Ishikawa (cell line): ENCODE results near the gene EEIG1.

Experiments
- CEBPB ChIP-seq: IDR thresholded peaks from 2 replicates; pipeline ENCODE4 v1.6.1; 2012
- CREB1 ChIP-seq: IDR thresholded peaks from 2 replicates; pipeline ENCODE4 v1.6.1; 2012; ENCODE audit warnings: low read depth
- EGR1 ChIP-seq: IDR thresholded peaks from 2 replicates; pipeline ENCODE4 v1.6.1; 2012
- EP300 ChIP-seq: IDR thresholded peaks from 2 replicates; pipeline ENCODE4 v1.6.1; 2012; ENCODE audit warnings: borderline replicate concordance
- FOXM1 ChIP-seq: IDR thresholded peaks from 2 replicates; pipeline ENCODE4 v1.6.1; 2012; ENCODE audit warnings: low read depth, borderline replicate concordance
- MAX ChIP-seq: IDR thresholded peaks from 2 replicates; pipeline ENCODE4 v1.6.1; 2012
- NFIC ChIP-seq: IDR thresholded peaks from 2 replicates; pipeline ENCODE4 v1.6.1; 2012
- RAD21 ChIP-seq: IDR thresholded peaks from 2 replicates; pipeline ENCODE4 v1.6.1; 2012; ENCODE audit warnings: low read depth
- REST ChIP-seq: IDR thresholded peaks from 2 replicates; pipeline ENCODE4 v1.6.1; 2012; ENCODE audit warnings: low read depth, mild to moderate bottlenecking
- TAF1 ChIP-seq: IDR thresholded peaks from 2 replicates; pipeline ENCODE4 v1.6.1; 2012; ENCODE audit warnings: low read depth, mild to moderate bottlenecking
- TCF12 ChIP-seq: IDR thresholded peaks from 2 replicates; pipeline ENCODE4 v1.6.1; 2012; ENCODE audit warnings: low read depth
- TEAD4 ChIP-seq: IDR thresholded peaks from 2 replicates; pipeline ENCODE4 v1.6.1; 2012
- USF1 ChIP-seq: IDR thresholded peaks from 2 replicates; pipeline ENCODE4 v1.6.1; 2012
- YY1 ChIP-seq: IDR thresholded peaks from 2 replicates; pipeline ENCODE4 v1.6.1; 2012; ENCODE audit warnings: low read depth
- ZBTB7A ChIP-seq: IDR thresholded peaks from 2 replicates; pipeline ENCODE4 v1.6.1; 2012; ENCODE audit warnings: low read depth

Gene EEIG1

GRCh38 chr9:128022886-128023285 is 42.1 kb upstream of the EEIG1 start:
- TF ChIP-seq ZBTB7A (no peak), TEAD4 (no peak), YY1 (no peak), EGR1 (no peak), MAX (no peak), EP300 (no peak), REST (no peak), RAD21 (no peak), NFIC (no peak), TAF1 (no peak), CREB1 (no peak), USF1 (no peak), FOXM1 (no peak), CEBPB (no peak)

- TF ChIP-seq TCF12 (no peak), USF1 (no peak), EGR1 (no peak), CREB1 (no peak)
Measured at GRCh38 chr9:128021098-128021497, 40.3 kb upstream of the EEIG1 start.

- TF ChIP-seq CEBPB (no peak), RAD21 (no peak), EGR1 (no peak), CREB1 (no peak), MAX (no peak), TCF12 (no peak), TEAD4 (no peak), EP300 (no peak), ZBTB7A (no peak), USF1 (no peak), TAF1 (no peak), FOXM1 (no peak)
Measured at GRCh38 chr9:128020692-128021091, 39.9 kb upstream of the EEIG1 start.

GRCh38 chr9:128015696-128016095 is 34.9 kb upstream of the EEIG1 start:
- TF ChIP-seq REST: no peak
- TF ChIP-seq RAD21: no peak
- TF ChIP-seq ZBTB7A: no peak
- TF ChIP-seq EP300: no peak
- TF ChIP-seq CREB1: no peak
- TF ChIP-seq NFIC: no peak
- TF ChIP-seq EGR1: no peak
- no peak for TF ChIP-seq FOXM1

- no peak for TF ChIP-seq NFIC
- no peak for TF ChIP-seq RAD21
- TF ChIP-seq YY1: no peak
- TF ChIP-seq FOXM1: no peak
- no peak for TF ChIP-seq TEAD4
- no peak for TF ChIP-seq ZBTB7A
- no peak for TF ChIP-seq REST
- TF ChIP-seq MAX: no peak
- TF ChIP-seq CREB1: no peak
- TF ChIP-seq CEBPB: no peak
Measured at GRCh38 chr9:128011071-128011817, 30.5 kb upstream of the EEIG1 start.
